ENCODE data around the gene DAPK3.

DAPK3 gene

DNA sequence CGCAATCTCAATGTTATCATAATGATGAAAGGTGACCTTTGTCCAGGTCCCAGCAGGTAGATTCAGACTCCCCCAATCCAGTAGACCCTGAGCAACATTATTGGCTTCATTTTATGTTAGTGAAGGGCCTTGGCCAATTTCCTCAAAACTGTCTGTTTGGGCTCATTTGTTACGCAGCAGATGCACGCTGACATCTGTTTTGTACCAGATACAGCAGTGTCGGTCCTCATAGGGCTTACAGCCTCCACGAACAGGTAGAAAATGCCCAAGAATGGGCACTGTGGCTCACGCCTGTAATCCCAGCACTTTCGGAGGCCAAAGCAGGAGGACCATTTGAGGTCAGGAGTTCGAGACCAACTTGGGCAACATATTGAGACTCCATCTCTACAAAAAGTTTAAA lies 51.1 kb downstream of the DAPK3 start:
- no peak for DNase-seq (ENCODE audit: low read depth, low spot score)

DNA sequence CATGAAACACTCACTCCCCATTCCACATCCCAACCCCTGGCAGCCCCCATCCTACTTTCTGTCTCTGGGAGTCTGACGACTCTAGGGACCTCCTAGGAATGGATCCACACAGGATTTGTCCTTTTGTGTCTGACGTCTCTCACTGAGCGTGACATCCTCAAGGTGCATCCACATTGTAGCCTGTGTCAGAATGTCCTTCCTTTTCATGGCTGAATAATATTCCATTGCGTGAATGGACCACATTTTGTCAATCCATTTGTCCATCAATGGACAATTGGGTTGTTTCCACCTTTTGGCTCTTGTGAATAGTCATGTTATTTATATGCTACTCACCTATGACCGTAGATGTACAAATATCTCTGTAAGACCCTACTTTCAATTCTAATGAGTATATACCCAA lies 54.9 kb downstream of the DAPK3 start:
- no peak for DNase-seq (ENCODE audit: low read depth, low spot score)

DNA sequence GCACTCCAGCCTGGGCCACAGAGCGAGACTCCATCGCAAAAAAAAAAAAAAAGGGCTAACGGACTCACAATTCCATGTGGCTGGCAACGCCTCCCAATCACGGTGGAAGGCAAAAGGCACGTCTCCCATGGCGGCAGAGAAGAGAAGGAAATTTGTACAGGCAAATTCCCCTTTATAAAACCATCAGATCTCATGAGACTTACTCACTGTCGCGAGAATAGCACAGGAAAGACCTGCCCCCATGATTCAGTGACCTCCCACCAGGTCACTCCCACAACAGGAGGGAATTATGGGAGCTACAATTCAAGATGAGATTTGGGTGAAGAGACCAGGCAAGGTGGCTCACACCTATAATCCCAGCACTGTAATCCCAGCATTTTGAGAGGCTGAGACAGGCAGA lies 56.7 kb downstream of the DAPK3 start:
- no peak for DNase-seq (ENCODE audit: low read depth, low spot score)

DNA sequence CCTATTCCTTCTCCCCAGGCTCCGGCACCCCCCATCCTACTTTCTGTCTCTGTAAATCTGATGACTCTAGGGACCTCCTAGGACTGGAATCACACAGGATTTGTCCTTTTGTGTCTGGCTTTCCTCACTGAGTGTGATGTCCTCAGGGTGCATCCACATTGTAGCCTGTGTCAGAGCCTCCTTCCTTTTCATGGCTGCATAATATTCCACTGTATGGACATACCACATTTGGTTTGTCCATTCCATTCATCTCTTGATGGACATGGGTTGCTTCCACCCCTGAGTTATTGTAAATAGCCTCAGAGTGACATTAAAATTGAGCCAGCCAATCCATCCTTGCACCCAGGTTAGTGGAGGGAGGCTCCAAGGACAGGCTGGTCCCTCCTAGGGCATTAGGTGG lies 60.8 kb downstream of the DAPK3 start:
- DNase-seq (ENCODE audit: low read depth, low spot score): no peak

Data from ELF-1 (cell line).